Measurements from ENCODE around the gene TMEM164.
"Not testable (repeated sequence)": the region's sequence is repeated elsewhere in the genome, so short reads cannot be mapped to it uniquely, and the experiment has no call there.

The TMEM164 gene

DNA sequence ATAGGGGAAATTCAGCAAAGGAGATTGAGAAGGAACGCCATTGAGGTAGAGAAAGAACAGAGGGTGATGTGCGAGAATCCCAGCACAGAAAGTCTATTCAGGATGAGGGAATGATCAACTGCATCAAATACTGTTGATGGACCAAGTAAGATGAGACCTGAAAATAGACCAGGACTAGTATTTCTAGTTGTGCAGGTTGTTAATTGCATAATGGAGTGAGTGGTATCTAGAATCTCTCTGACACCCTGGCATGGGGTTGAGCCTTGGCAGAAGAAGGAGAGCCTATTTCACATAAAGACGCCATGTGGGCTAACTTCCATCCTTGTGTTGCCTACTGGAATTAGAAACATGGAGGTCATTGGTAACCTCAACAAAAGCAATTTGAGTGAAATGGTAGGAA lies 135.6 kb downstream of the TMEM164 start:
- no peak for DNase-seq

DNA sequence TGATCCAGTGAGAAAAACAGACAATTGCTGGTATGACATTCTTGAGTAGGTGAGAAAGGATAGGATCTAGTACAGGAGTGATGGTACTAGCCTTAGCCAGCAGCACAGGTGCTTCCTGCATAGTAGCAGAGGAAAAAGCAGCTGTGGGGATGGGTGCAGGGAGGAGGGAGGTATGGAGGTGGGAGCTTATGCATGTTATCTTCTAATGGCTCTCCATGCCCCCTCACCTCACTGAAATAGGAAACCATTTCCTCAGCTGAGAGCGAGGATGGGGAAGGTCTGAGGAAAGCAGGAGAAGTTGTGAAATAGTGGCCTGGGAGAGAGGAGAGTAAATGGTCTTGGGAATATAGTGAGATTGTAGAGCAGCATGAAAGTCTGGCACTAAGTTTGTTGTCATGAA lies 136.3 kb downstream of the TMEM164 start:
- DNase-seq, result no peak

DNA sequence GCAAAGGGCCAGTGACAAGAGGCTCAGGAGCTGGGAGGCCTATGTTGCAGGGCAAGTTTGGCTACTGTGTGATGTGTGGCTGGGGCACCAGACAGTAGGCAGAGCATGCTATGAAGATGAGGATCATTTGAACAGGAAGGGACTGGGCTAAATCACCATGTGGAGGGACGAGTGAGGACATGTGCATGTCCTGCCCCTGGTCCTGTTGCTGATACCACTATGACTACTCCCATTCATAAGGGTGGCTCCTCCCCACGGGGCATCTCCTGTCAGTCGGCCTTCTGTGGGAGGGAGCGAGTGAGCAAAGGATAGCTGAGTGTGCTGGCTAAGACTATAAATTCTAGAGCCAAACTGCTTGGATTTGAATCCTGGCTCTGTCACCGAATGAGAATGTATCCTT lies 139.2 kb downstream of the TMEM164 start:
- DNase-seq, result no peak

- DNase-seq, result no peak
Observed at GRCh38 chrX:110143454-110144210, 140.7 kb downstream of the TMEM164 start.

DNA sequence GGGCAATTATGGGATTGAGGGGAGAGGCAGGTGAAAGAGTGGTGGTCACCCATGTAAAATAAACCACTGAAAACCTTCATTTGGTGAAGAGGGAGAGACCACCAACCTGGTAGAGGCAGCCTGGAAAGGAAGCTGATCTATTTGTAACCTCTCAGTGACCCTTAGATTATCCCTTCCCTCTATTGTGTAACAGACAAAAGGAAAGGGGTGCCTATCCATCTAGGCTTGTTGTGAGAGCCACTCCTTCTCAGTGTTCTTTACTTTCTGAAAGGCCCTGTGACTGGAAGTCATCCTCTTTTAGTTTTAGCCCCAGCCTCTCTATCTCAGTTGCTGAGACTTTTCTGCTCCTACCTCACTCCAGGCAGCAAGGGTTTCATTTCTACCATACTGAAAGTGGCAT lies 142.4 kb downstream of the TMEM164 start:
- DNase-seq, result no peak

DNA sequence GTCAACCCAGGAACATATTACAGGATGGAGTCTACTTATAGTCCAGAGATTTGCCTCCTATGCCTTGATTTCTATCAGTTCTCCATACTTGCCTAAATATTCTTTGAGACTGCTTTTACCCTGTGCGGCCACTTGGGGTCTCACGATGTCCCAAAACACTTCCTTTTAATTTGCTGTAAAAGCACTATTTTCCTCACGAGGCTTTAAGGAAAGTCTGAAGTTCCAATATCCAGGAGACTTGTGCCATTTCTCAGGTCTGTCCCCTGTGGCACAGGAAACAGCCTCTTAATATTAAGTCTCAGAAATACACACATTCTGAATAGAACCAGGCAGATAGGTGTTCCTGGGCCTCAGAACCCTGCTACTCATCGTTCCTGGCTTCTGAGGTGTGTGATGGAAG lies 142.9 kb downstream of the TMEM164 start:
- peak; percentile 28 for DNase-seq

- peak; percentile 10 for DNase-seq
Observed at GRCh38 chrX:110146521-110146920, 143.6 kb downstream of the TMEM164 start.

DNA sequence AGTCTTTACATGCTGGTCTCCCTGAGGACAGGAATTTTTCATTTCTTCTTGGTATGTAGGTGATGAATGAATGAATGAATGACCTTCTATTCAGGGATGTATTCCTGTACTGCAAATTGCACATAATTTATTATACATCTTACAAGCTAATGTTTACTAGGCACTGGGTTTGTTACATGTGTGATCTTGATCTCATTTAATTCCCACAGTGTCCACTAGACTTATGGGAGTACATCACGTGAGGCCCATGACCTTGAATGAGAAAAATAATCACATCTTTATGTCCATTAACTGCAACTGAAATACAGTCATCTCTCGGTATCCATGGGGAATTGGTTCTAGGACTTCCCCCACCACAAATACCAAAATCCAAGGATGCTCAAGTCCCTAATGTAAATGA lies 150.3 kb downstream of the TMEM164 start:
- no peak for DNase-seq

GRCh38 chrX:110153896-110154295 lies 151.0 kb downstream of the TMEM164 start:
- DNase-seq, result no peak

DNA sequence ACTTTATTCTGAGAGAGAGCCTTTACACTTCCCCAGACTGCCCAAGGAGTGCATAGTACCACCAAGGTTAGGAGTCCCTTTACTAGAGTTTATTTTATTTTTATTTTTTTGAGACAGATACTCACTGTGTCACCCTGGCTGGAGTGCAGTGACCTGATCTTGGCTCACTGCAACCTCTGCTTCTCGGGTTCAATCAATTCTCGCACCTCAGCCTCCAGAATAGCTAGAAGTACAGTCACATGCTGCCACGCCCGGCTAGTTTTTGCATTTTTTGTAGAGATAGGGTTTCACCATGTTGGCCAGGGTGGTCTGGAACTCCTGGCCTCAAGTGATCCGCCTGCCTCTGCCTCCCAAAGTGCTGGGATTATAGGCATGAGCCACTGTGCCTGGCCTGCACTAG lies 151.4 kb downstream of the TMEM164 start:
- DNase-seq, result not testable (repeated sequence)

GRCh38 chrX:110155759-110156158 lies 152.8 kb downstream of the TMEM164 start:
- no peak for DNase-seq

DNA sequence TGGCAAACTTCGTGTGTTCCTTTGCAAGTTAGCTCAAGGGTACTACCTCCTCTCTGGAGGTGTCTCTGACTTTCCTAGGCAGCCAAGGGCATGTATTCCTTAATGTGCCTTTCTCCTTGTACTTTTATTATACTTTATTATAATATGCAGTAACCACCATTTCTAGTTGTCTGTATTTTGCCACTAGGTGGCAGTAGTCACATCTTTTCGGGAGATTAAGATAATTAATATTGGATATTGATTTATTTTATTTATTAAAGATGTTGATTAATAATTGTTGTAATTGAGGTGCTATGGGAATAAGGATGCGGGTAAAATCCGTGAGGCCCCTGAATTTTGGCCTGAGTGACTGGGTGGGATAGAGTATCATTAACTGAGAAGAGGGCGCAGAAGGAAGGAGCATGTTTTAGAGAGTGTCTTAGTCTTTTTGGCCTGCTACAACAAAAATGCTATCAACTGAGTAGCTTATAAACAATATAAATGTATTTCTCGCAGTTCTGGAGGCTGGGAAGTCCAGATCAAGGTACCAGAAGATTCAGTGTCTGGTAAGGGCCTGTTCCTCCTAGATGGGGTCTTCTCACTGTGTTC lies 153.3 kb downstream of the TMEM164 start:
- DNase-seq, result no peak

GRCh38 chrX:110157444-110157843 lies 154.5 kb downstream of the TMEM164 start:
- no peak for DNase-seq

DNA sequence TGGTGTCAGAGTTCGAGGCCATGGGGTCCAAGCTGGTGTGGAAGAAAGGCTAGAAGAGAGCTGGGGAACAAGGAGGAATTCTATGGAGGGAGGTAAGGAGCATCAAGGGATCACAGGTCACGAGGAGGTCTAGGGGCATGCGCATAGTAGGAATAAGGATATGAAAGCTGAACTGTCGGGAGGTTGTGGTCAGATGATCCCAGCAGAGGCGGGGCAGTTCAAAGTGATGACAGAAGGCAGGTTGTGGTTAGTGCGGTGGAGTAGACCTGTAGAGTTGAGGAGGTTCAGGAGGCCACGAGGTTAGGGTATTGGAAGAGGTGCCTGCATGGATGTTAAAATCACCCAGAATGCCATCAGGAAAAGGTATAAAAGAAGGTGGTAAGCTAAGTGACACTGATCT lies 156.3 kb downstream of the TMEM164 start:
- DNase-seq, result no peak

- no peak for DNase-seq
Observed at GRCh38 chrX:110159865-110160264, 157.0 kb downstream of the TMEM164 start.

DNA sequence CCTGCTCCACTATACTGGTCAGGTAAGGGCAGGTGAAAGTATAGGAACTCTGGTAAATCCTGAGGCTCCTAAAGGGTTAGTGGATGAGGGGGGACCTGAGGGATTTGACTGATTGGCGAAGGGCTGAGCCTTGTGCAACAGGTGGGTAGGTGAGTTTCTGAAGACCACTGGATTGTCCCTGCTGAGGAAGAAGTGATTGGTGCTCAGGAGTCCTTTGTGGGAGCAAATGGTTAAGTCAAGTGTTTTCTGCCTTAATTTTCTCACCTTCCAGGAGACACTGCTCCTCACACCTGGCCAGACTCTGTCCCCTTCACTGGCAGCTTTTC lies 158.4 kb downstream of the TMEM164 start:
- DNase-seq, result no peak

DNA sequence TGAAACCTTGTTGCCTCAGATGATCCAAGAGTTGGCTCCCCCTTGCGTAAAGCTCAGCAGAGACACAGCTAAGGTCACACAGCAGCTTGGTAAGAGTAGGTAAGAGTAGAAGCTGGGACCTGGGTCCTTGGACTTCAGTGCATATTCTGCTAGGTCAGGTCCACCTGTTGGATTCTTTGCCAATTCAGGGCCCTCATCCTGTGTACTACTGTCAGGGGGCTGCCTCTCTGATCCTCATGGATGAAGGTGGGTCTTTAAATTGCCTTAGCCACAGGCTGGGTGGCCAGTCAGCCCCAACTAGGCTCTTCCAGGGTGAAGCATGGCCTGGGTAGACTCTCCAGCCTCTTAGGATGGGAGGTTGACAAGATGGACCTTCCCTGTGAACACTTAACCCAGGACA lies 159.2 kb downstream of the TMEM164 start:
- DNase-seq, result no peak

DNA sequence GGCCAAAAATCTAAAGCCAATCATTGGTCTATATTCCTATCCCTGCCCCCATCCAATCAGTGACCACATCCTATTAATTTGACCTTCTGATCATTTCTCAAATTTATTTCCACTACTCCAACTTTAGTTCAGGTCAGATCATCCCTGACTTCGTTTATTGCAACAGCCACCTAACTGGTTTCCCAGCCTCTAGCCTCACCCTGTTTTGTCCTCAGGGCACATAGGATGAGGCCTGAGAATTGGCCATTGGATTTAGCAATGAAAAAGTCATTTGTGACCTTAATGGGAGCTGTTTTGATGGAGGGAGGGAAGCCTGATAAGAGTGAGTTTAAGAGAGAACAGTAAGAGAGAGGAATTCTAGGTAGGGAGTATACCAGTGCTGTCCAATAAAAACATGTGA lies 160.0 kb downstream of the TMEM164 start:
- no peak for DNase-seq

- no peak for DNase-seq
Observed at GRCh38 chrX:110163488-110163887, 160.6 kb downstream of the TMEM164 start.

GRCh38 chrX:110167952-110168451 lies 165.1 kb downstream of the TMEM164 start:
- peak; percentile 54 for DNase-seq

GRCh38 chrX:110168585-110168984 lies 165.7 kb downstream of the TMEM164 start:
- DNase-seq, result no peak

DNA sequence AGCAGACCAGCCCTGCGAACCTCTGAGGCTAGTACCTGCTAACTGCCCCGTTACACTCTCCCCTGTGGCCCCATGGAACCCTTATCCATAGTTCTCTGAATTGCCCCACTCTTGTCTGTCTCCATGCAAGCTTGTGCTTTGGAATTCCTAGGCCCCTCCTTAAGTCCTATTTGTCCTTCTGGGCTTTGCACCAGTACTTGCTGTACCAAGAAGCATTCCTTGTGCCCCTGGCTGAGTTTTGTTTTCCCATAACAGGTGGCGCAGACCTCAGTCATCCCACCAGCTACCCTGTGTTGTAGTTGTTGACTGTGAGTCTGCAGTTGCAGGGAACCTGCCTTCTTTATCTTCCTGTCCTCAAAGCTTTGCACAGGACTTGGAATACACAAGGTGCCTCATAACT lies 167.1 kb downstream of the TMEM164 start:
- DNase-seq, result no peak

DNA sequence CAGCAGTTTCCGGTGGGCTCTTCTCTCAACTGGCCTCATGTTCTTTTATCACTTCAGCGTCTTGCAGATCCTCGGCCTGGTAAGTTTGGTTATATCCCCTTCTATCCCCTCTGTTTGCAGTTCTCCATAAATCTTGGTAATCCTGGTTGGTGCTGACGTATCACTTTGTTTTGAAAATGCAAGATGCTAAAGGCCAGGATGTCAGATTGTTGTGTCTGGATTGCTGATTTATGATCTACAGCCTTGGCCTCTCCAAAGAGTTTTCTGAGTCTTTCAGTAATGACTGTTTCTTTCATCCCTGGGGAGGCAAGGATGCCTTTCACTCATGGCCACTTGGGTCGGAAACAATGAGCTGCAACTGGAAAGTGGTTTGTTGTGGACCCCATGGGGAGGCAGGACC lies 168.5 kb downstream of the TMEM164 start:
- DNase-seq, result no peak

DNA sequence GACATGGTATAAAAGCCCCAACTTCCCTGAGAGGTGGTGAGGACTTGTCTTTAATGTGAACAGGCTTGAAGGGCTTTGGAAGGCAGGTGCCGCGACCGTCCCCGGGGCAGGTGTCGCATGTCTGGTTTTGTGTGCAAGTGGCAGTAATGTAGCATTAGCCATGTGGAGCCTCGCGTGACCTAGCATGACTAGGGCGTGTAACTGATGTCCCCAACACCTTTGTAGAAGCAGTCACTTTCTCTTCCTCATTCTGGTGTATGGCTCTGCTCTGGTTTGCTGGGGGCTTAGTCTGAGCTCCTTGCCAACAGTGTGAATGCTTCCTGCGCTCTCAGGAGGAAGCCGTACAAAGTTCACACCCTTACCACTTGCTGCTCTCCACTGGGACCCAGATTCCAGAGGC lies 169.3 kb downstream of the TMEM164 start:
- DNase-seq, result no peak
